Activated T-helper 1 cell treated with anti-CD3 and anti-CD28 coated beads, Interleukin-12 subunit alpha, Interleukin-12 subunit beta, Interleukin-2, Interleukin-4 antibody, amounts not matched to agents 30 ng/mL and 10 ng/mL and 1 ng/mL, durations not matched to agents 14 hours and 24 hours and 36 hours (primary cell): ENCODE data around the gene CLTC. TPM values are rescaled to one million over a fixed set of nuclear protein-coding genes. Genes with fewer than 3 reads are reported as not detected.
"Not testable (repeated sequence)": the region's sequence is repeated elsewhere in the genome, so short reads cannot be mapped to it uniquely, and the experiment has no call there.

ENCODE experiments used
- DNase-seq: peaks from one replicate; pipeline ENCODE4 v3.0.0; 2021; ENCODE audit warnings: low spot score
- H3K27ac Mint-ChIP-seq: one replicate; pipeline ENCODE4 v1.8.0; 2021; ENCODE audit warnings: mild to moderate bottlenecking, mixed read lengths
- H3K27me3 Mint-ChIP-seq: one replicate; pipeline ENCODE4 v1.8.0; 2022; ENCODE audit warnings: mild to moderate bottlenecking, moderate library complexity, mixed read lengths; ENCODE audit not compliant: insufficient read depth
- H3K36me3 Mint-ChIP-seq: one replicate; pipeline ENCODE4 v1.8.0; 2021; ENCODE audit warnings: low read depth, mixed read lengths
- H3K4me1 Mint-ChIP-seq: one replicate; pipeline ENCODE4 v1.8.0; 2021; ENCODE audit warnings: low read depth, mixed read lengths
- H3K4me3 Mint-ChIP-seq: one replicate; pipeline ENCODE4 v1.8.0; 2021; ENCODE audit warnings: mild to moderate bottlenecking, moderate library complexity, mixed read lengths
- H3K9me3 Mint-ChIP-seq: one replicate; pipeline ENCODE4 v1.8.0; 2021; ENCODE audit warnings: mixed read lengths
- intact Hi-C: fragments of 100-400 bp; cut with micrococcal nuclease; formaldehyde crosslinking; loops from one replicate; pipeline ENCODE4 v1.15.1; 2024
- total RNA-seq: library from RNA; stranded (reverse); gene quantifications from 2 replicates; pipeline ENCODE4 v1.2.3, GENCODE V29; 2022

The CLTC gene
- total RNA-seq = 176 and 186 TPM in 2 replicates

DNA sequence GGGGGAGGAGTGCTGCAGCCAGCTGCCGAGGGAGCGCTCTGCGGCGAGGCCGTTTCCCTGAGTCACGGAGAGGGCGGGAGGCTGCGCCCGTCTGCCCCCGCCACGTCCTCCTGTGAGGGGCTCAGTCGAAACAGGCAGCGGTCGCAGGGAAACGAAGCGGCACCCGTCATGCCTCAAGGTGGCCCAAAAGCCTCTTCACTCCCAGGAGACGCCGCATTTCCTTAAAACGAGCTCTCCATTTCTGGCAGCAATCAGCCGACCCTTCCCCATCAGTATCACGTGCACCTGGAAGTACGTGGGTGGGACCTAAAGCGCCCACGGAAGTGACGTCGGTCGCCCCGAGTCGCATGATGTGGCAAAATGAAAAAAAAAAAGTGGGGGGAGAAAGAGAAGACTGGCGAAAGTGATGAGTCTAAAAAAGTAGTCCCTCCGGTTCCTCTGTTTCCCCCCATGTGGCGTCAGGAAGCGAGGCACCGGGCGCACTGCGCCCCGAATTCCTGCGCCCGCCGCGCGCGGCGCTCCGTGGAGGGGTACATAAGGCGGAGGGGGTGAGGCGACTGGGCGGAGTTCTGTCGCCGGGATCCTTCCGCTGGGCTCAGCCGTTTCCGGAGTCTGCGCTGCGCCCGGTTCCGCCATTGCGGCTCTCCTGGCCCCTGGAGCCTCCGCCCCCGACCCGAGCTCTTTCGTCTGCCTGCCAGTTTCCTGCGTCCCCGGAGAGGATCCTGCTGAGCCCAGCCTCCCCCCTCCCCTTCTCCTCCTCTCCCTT lies at the start of gene CLTC:
CLTC (plus strand) TSS at position 598 of the 766 bp plus-strand sequence. CDS start 237 bp downstream, outside the sequence.
- intact Hi-C loops = loop anchor here (1.0 to 10.0 kb wide), 13 partner anchors 8 to 515 kb away; partner anchors contain the start of genes DHX40, PRR11, PTRH2 and SKA2
- Mint-ChIP-seq H3K27ac (peak within 1 kb of the TSS; percentile 100), H3K4me1 (peaks cover 57% of the 10 kb centered on the region), H3K9me3 (no peaks in the 10 kb centered on the region), H3K36me3 (peaks cover 12% of the 10 kb centered on the region), H3K4me3 (peak within 1 kb of the TSS; percentile 97), H3K27me3 (no peaks in the 10 kb centered on the region)
- DNase-seq = peak; percentile 90

DNA sequence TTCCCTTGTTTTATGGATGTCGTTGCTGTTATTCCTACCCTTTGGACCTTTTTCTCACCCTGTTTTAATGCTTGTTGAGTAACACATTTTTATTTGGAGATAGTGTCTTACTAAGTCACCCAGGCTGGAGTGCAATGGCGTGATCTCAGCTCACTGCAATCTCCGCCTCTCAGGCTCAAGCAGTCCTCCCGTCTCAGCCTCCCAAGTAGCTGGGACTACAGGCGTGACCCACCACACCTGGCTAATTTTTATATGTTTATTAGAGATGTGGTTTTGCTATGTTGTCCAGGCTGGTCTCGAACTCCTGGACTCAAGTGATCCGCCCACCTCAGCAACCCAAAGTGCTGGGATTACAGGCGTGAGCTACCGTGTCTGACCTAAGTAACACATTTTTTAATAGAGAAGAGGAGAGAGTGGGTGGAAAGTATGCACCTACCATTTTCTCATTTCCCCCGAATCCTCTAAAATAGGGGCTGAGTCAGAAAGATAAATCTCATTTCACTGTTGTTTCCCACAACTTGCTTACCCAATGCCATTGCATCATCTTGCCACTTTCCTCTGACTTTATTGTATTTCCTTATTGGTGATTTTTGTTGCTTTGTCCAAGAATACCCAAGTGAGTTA lies 47.3 kb upstream of the CLTC start:
- peaks cover 14% of the 10 kb centered on the region for H3K36me3 Mint-ChIP-seq
- H3K4me3 Mint-ChIP-seq = no peak overlapping the region
- no peak for DNase-seq
- no peaks in the 10 kb centered on the region for H3K27me3 Mint-ChIP-seq
- intact Hi-C loops = loop anchor here (1.0 kb wide), 2 partner anchors 29 to 131 kb away; no protein-coding TSS in a partner anchor
- H3K4me1 Mint-ChIP-seq = peaks cover 14% of the 10 kb centered on the region
- H3K27ac Mint-ChIP-seq = peak overlapping the region; percentile 32
- no peaks in the 10 kb centered on the region for H3K9me3 Mint-ChIP-seq

DNA sequence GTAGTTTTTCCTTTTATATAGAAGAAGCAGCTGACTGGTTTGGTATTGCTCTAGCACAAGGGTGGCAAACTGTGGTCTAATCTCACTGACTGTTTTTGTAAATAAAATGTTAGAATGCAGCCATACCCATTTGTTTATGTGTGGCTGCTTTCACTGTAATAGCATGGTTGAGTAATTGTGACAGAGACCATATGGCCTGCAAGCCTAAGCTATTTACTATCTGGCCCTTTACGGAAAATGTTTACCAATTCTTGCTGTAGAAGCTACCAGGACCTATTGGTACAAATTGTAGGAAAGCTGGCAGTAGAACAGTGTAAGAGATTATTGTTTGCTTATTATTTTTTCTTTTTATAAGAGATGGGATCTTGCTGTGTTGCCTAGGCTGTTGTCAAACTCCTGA lies 35.5 kb upstream of the CLTC start:
- H3K4me1 Mint-ChIP-seq, H3K27ac Mint-ChIP-seq, H3K27me3 Mint-ChIP-seq, H3K4me3 Mint-ChIP-seq, H3K36me3 Mint-ChIP-seq, intact Hi-C loops, DNase-seq, H3K9me3 Mint-ChIP-seq: not testable (repeated sequence)

DNA sequence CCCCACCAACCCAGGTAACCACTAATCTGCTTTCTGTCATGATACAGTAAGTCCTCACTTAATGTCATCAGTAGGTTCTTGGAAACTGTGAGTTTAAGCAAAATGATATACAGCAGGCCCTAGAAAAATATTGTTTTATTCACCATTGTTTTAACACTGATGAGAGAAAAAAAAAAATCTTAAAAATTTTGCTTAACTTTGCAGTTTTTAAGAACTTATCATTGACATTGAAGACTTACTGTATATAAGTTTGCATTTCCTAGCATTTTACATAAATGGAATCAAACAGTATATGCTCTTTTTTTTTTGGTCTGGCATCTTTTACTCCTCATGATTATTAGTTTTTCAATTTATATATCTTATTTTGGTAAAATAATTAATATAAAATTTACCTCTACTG lies 19.5 kb upstream of the CLTC start:
- Mint-ChIP-seq H3K27ac (no peak overlapping the region), H3K4me3 (no peak overlapping the region), H3K27me3 (no peaks in the 10 kb centered on the region), H3K36me3 (peaks cover 22% of the 10 kb centered on the region), H3K9me3 (no peaks in the 10 kb centered on the region), H3K4me1 (peaks cover 14% of the 10 kb centered on the region)
- intact Hi-C loops = loop anchor here (2.0 to 5.0 kb wide), 2 partner anchors 19 to 42 kb away; partner anchors contain the start of gene CLTC
- no peak for DNase-seq

DNA sequence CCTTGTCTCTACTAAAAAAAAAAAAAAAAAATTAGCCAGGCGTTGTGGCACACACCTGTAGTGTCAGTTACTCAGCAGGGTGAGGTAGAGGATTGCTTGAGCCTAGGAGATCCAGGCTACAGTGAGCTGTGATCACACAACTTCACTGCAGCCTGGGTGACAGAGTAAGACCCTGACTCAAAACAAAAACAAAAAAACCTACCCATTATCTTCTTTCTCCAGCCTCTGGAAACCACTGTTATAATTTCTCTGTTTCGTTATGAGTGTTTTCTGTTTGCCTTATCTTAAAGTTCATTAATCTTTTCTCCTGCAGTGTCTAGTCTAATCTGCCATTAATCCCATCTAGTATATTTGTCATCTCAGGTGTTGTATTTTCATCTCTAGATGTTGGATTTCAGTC lies 18.6 kb upstream of the CLTC start:
- no peak overlapping the region for H3K4me3 Mint-ChIP-seq
- intact Hi-C loops = loop anchor here (1.0 to 5.0 kb wide), 3 partner anchors 18 to 41 kb away; partner anchors contain the start of gene CLTC
- H3K9me3 Mint-ChIP-seq = no peaks in the 10 kb centered on the region
- no peaks in the 10 kb centered on the region for H3K27me3 Mint-ChIP-seq
- peaks cover 14% of the 10 kb centered on the region for H3K4me1 Mint-ChIP-seq
- H3K36me3 Mint-ChIP-seq = peaks cover 25% of the 10 kb centered on the region
- peak overlapping the region; percentile 3 for H3K27ac Mint-ChIP-seq
- no peak for DNase-seq

DNA sequence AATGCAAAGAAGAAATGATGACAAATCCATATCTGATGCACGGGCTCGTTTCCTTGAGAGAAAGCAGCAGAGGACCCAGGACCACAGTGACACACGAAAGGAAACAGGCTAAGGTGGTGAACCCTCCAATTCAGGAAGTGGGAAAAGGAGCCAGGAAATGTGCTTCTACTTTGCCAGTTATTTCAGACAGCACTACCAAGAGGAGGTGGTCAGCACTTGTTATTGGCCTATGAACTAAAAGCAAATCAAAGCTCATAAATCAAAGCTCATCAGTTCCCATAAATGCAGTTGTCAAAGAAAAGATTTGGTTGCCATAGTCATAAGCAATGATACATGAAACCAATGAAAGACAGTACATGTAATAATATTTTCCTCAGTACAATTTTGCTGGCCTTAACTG lies 12.6 kb upstream of the CLTC start:
- Mint-ChIP-seq H3K27ac (no peak overlapping the region), H3K9me3 (no peaks in the 10 kb centered on the region), H3K36me3 (peaks cover 25% of the 10 kb centered on the region), H3K4me3 (no peak overlapping the region), H3K4me1 (no peaks in the 10 kb centered on the region), H3K27me3 (no peaks in the 10 kb centered on the region)
- intact Hi-C loops = no loop called here
- no peak for DNase-seq

DNA sequence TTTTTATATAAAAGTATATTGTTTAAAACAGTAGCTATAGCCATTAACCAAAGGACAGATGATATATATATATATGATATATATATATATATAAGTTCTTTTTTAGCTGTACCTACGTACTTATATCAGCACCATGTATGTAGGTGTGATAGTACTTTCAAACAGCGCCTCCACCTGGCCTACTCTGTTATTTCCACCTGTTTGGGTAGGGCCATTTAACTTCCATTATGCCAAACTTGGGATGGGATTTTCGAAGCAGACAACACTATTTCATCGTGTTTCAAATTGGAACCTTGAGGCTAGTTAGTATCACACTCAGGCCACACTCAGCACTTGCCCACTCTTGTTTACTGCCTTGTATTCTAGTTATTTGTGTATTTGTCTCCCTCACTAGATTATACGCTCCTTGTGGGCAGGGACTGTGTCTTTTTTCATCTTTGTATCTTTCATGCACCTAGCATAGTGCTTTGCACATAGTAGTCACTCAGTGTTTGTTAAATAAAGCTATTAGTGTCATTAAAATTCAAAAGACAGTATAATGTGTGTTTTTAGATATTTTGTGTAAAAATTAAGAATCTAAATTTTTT lies 11.8 kb upstream of the CLTC start:
- Mint-ChIP-seq H3K9me3 (no peaks in the 10 kb centered on the region), H3K4me1 (no peaks in the 10 kb centered on the region), H3K27me3 (no peaks in the 10 kb centered on the region), H3K4me3 (no peak overlapping the region), H3K36me3 (peaks cover 19% of the 10 kb centered on the region), H3K27ac (no peak overlapping the region)
- DNase-seq = no peak
- intact Hi-C loops = loop anchor here (2.0 kb wide), 1 partner anchor 87 kb away; no protein-coding TSS in a partner anchor

DNA sequence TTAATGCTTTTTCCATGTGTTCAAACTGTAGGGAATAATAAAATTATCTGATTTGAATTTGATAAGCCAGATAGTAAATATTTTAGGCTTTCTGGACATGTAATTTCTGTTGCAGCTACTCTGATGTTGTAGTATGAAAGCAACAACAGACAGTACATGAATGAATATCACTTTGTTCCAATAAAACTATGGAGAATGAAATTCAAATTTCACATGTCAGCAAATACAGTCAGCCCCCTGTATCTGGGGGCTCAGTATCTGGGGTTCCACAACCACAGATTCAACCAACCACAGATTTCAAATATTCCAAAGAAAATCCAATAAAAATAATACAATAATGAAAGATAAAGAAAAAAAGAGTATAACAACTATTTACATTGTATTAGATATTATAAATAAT lies 8.2 kb upstream of the CLTC start:
- Mint-ChIP-seq H3K36me3 (peaks cover 11% of the 10 kb centered on the region), H3K4me1 (peaks cover 4% of the 10 kb centered on the region), H3K4me3 (no peak overlapping the region), H3K27ac (no peak overlapping the region), H3K27me3 (no peaks in the 10 kb centered on the region), H3K9me3 (no peaks in the 10 kb centered on the region)
- no peak for DNase-seq
- intact Hi-C loops = loop anchor here (10.0 kb wide), 1 partner anchor 507 kb away; the partner anchor contains the start of gene TRIM37

DNA sequence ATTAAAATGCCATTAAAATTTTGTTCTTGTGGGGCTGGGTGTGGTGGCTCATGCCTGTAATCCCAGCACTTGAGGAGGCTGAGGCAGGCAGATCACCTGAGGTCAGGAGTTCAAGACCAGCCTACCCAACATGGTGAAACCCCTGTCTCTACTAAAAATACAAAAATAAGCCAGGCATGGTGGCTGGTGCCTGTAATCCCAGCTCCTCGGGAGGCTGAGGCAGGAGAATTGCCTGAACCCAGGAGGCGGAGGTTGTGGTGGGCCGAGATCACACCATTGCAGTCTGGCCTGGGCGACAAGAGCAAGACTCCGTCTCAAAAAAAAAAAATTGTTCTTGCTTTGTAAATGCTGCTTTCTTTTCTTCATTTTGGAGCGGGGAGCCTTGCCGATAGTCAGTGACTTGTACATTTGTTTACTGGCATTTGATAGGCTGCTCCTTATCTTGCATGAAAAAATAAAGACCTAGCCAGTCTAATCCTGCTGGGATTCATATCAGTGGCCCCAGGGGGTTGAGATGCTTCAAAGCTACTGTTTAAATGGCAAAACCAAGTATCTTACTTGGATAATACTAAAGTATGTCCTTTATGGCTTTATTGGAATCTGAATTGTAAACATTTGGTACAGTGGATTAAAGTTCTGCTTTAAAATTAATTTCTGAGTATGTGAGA lies 3.3 kb upstream of the CLTC start:
- Mint-ChIP-seq H3K27me3 (no peaks in the 10 kb centered on the region), H3K4me1 (peaks cover 35% of the 10 kb centered on the region), H3K9me3 (no peaks in the 10 kb centered on the region), H3K27ac (no peak overlapping the region), H3K4me3 (no peak overlapping the region), H3K36me3 (peaks cover 6% of the 10 kb centered on the region)
- intact Hi-C loops = loop anchor here (5.0 to 10.0 kb wide), 2 partner anchors 221 to 512 kb away; partner anchors contain the start of gene TRIM37
- no peak for DNase-seq

DNA sequence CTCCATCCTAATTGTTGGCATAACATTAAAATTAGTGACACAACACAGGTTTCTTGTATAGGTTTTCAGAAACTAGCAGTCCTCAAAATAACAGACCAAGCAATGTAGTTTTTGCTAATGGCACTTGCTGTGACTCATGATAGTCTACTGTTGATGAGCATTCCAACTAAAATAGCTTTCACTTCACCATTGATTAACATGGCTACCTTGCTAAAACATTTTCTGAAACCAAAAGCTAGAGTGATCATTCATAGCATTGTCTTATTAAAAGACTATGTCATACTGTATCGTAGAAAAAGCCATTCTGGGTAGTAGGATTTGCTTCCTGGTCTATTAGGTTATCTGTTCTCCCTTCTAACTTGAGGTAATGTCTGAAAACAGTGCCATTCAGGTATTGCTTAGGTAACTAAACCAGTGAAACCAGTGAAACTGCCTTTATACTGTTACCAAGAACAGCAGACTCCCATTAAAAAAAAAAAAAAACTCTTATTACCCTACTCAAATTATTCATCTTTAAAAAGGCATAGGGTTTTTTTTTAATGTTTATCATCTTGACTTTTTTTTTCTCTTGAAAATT lies 2.5 kb upstream of the CLTC start:
- H3K27ac Mint-ChIP-seq = no peak overlapping the region

DNA sequence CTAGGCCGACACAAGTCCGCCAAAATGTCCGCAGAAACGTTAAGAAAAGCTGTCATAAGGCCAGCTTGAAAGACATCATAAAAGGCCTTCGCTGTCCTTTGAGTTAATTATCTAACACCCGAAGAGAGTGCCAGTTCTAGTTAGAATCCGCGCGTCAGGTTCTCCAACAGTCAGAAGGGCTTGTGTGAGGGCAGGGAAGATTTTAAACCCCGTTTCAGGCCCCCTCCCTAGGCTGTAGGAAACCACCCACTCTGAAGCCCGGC lies 729 bp upstream of the CLTC start:
- H3K27me3 Mint-ChIP-seq = no peaks in the 10 kb centered on the region
- intact Hi-C loops = loop anchor here (1.0 to 10.0 kb wide), 12 partner anchors 8 to 514 kb away; partner anchors contain the start of genes DHX40, PRR11, PTRH2 and SKA2
- H3K27ac Mint-ChIP-seq = peak overlapping the region; percentile 100
- H3K36me3 Mint-ChIP-seq = peaks cover 10% of the 10 kb centered on the region
- peak overlapping the region; percentile 97 for H3K4me3 Mint-ChIP-seq
- no peak for DNase-seq
- H3K9me3 Mint-ChIP-seq = no peaks in the 10 kb centered on the region
- H3K4me1 Mint-ChIP-seq = peaks cover 58% of the 10 kb centered on the region

More for the DNA sequence above, 2.5 kb upstream of the CLTC start:
- Mint-ChIP-seq H3K4me1 (peaks cover 43% of the 10 kb centered on the region), H3K4me3 (peak overlapping the region; percentile 97), H3K36me3 (peaks cover 6% of the 10 kb centered on the region), H3K9me3 (no peaks in the 10 kb centered on the region), H3K27me3 (no peaks in the 10 kb centered on the region)
- no peak for DNase-seq
- intact Hi-C loops = loop anchor here (5.0 to 10.0 kb wide), 2 partner anchors 220 to 512 kb away; partner anchors contain the start of gene TRIM37

DNA sequence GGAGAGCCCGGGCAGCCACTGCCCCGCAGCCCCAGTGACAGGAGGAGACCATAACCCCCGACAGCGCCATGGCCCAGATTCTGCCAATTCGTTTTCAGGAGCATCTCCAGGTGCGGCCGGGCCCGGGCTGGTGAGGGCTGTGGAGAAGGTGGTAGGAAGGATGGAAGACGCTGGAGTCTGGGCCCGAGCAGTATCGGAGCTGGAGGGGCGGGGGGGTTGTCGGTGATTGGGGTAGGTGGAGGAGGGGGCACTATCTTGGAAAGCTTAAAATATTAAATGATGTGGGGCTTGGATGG lies 317 bp downstream of the CLTC start:
- Mint-ChIP-seq H3K4me3 (peak overlapping the region; percentile 97), H3K27ac (peak overlapping the region; percentile 100), H3K9me3 (no peaks in the 10 kb centered on the region), H3K27me3 (no peaks in the 10 kb centered on the region), H3K4me1 (peaks cover 56% of the 10 kb centered on the region), H3K36me3 (peaks cover 12% of the 10 kb centered on the region)
- intact Hi-C loops = loop anchor here (2.0 kb wide), 1 partner anchor 15 kb away; no protein-coding TSS in a partner anchor
- no peak for DNase-seq
